ENCODE results near the gene PRR19. TPM values are rescaled to one million over a fixed set of nuclear protein-coding genes. Genes with fewer than 3 reads are reported as not detected.
A peak's percentile ranks its signal among the peaks of the same experiment; 100 is the strongest.

The PRR19 gene
- total RNA-seq, 4 donors from 2014 or later: 0.30 to 0.44 TPM; not detected in 2

- no peak for DNase-seq (ENCODE audit: low spot score in 2 of 2)
- Histone ChIP-seq H3K36me3 (peaks cover 0 to 74% (median 31%) of the 10 kb centered on the region in 3 donors), H3K27me3 (no peaks in the 10 kb centered on the region), H3K4me3 (no peak overlapping the region), H3K9me3 (no peaks in the 10 kb centered on the region), H3K27ac (peak overlapping the region in 1 of 4 donors; percentile 31), H3K4me1 (no peaks in the 10 kb centered on the region)
- WGBS, 2 donors: 69 to 76% methylated on average over 15 to 17 of the region's 17 CpGs
- TF ChIP-seq CTCF (IDR thresholded peaks at IDR 0.05) (peak in 1 of 5 experiments; percentile 19), EP300 (IDR thresholded peaks at IDR 0.05) (no peak)
Measured at GRCh38 chr19:42293540-42293939, 8.4 kb upstream of the PRR19 start.

GRCh38 chr19:42293948-42294347 is 8.0 kb upstream of the PRR19 start:
- Histone ChIP-seq H3K9me3 (no peaks in the 10 kb centered on the region), H3K4me1 (no peaks in the 10 kb centered on the region), H3K36me3 (peaks cover 0 to 70% (median 31%) of the 10 kb centered on the region in 3 donors), H3K27me3 (no peaks in the 10 kb centered on the region), H3K4me3 (no peak overlapping the region), H3K27ac (peak overlapping the region in 1 of 4 donors; percentile 31)
- TF ChIP-seq POLR2A (IDR thresholded peaks at IDR 0.05) (no peak), CTCF (IDR thresholded peaks at IDR 0.05) (no peak), EP300 (IDR thresholded peaks at IDR 0.05) (no peak)
- DNase-seq (ENCODE audit: low spot score in 2 of 2): no peak
- 90 to 95% methylated on average over 2 to 15 of the region's 15 CpGs for WGBS, 2 donors

DNA sequence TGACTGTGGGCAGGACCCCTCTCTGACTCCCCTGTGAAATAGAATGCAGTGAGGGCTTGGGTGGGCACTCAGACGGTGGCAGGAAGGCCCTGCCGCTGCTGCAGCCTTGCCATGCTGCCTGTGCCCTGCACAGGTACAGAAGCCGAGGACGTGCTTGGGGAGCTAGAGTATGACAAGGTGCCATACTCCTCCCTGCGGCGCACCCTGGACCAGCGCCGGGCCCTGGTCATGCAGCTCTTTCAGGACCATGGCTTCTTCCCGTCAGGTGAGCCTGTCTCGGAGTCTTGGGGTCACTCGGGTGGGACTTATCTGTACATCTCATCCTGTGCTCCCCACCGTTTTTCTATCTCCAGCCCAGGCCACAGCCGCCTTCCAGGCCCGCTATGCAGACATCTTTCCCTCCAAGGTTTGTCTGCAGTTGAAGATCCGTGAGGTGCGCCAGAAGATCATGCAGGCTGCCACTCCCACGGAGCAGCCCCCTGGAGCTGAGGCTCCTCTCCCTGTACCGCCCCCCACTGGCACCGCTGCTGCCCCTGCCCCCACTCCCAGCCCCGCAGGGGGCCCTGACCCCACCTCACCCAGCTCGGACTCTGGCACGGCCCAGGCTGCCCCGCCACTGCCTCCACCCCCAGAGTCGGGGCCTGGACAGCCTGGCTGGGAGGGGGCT is 7.3 kb upstream of the PRR19 start:
- H3K4me1 ChIP-seq: no peaks in the 10 kb centered on the region
- H3K4me3 ChIP-seq: no peak overlapping the region
- 73 to 84% methylated on average over 12 to 24 of the region's 24 CpGs for WGBS, 2 donors
- no peak for DNase-seq (ENCODE audit: low spot score in 2 of 2)
- no peaks in the 10 kb centered on the region for H3K9me3 ChIP-seq
- H3K27ac ChIP-seq: no peak overlapping the region
- TF ChIP-seq POLR2A (IDR thresholded peaks at IDR 0.05): no peak
- TF ChIP-seq CTCF (IDR thresholded peaks at IDR 0.05): no peak
- no peak for TF ChIP-seq EP300 (IDR thresholded peaks at IDR 0.05)
- peaks cover 0 to 63% (median 24%) of the 10 kb centered on the region in 3 donors for H3K36me3 ChIP-seq
- no peaks in the 10 kb centered on the region for H3K27me3 ChIP-seq

DNA sequence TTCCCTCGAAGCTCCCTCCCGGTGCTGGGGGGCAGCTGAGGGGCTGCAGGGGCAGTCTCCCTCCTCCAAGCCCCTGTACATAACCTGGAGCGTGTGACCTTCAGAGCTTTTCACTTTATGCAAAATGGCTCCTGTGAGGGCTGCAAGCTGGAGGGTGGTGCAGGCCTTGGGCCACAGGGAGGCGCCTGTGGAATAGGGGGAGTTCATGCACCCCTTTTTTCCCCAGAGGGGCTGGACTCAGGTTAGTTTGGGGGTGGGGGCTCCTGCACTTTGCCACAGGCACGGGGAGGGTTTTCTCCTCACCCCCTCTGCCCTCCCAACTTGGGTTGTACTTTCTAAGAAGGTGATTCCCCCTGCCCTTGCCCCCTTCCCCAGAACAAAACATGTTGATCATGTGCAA is 6.6 kb upstream of the PRR19 start:
- DNase-seq (ENCODE audit: low spot score in 2 of 2): no peak
- Histone ChIP-seq H3K27ac (no peak overlapping the region), H3K4me1 (no peaks in the 10 kb centered on the region), H3K27me3 (no peaks in the 10 kb centered on the region), H3K36me3 (peaks cover 0 to 56% (median 19%) of the 10 kb centered on the region in 3 donors), H3K9me3 (no peaks in the 10 kb centered on the region), H3K4me3 (no peak overlapping the region)
- WGBS, 2 donors: 64% methylated on average over 5 of the region's 5 CpGs
- TF ChIP-seq CTCF (IDR thresholded peaks at IDR 0.05): no peak
- TF ChIP-seq POLR2A (IDR thresholded peaks at IDR 0.05): no peak
- TF ChIP-seq EP300 (IDR thresholded peaks at IDR 0.05): no peak

- TF ChIP-seq POLR2A (IDR thresholded peaks at IDR 0.05) (no peak), EP300 (IDR thresholded peaks at IDR 0.05) (peak in 1 of 2 donors; percentile 57), CTCF (IDR thresholded peaks at IDR 0.05) (peak; percentile 94 to 97 (median 95))
- DNase-seq (ENCODE audit: low spot score in 2 of 2): peak; percentile 84 to 95
- H3K36me3 ChIP-seq: peaks cover 0 to 50% (median 14%) of the 10 kb centered on the region in 3 donors
- H3K27ac ChIP-seq: peak overlapping the region in 2 of 4 donors; percentile 2 to 10
- H3K4me1 ChIP-seq: no peaks in the 10 kb centered on the region
- WGBS, 2 donors: 75 to 78% methylated on average over 5 to 6 of the region's 6 CpGs
- no peaks in the 10 kb centered on the region for H3K27me3 ChIP-seq
- H3K4me3 ChIP-seq: no peak overlapping the region
- no peaks in the 10 kb centered on the region for H3K9me3 ChIP-seq
Measured at GRCh38 chr19:42295831-42296525, 6.0 kb upstream of the PRR19 start.

Measured in tibial nerve (tissue), 4 donors.